ENCODE data around the gene MYO1D.

DNA sequence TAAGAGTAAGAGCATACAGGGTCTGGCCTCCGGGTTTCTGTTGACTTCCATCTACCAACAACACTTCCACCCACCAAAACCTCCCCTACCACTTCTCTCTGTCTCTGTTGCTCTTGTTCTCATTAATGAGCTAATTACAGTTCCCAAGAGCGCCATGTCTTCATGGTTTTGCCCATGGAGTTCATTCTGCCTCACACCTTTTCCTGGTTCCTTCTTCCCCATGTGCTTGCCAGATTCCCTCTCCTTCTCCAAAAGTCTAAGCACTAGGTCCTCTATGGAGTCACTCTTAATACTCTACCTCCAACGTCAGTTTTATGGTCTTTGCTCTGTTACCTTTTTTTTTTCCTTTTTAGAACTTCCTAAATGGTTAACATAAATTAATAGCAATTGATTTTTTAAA, 92.8 kb downstream of the MYO1D start:
- TF ChIP-seq, protein P1, sequence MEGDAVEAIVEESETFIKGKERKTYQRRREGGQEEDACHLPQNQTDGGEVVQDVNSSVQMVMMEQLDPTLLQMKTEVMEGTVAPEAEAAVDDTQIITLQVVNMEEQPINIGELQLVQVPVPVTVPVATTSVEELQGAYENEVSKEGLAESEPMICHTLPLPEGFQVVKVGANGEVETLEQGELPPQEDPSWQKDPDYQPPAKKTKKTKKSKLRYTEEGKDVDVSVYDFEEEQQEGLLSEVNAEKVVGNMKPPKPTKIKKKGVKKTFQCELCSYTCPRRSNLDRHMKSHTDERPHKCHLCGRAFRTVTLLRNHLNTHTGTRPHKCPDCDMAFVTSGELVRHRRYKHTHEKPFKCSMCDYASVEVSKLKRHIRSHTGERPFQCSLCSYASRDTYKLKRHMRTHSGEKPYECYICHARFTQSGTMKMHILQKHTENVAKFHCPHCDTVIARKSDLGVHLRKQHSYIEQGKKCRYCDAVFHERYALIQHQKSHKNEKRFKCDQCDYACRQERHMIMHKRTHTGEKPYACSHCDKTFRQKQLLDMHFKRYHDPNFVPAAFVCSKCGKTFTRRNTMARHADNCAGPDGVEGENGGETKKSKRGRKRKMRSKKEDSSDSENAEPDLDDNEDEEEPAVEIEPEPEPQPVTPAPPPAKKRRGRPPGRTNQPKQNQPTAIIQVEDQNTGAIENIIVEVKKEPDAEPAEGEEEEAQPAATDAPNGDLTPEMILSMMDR (IDR thresholded peaks at IDR 0.05) = no peak
- no peak for TF ChIP-seq POLR2A (IDR thresholded peaks at IDR 0.05)
